Mesenchymal stem cell (in vitro differentiated cells and primary cell): ENCODE results near the gene DHX8.
A peak's percentile ranks its signal among the peaks of the same experiment; 100 is the strongest.

Source experiments
- DNase-seq: peaks from one replicate; pipeline ENCODE4 v3.0.0-alpha.2; 2013
- H2AFZ ChIP-seq: one replicate; pipeline ENCODE4 v1.6.1; 2013; ENCODE audit warnings: low read depth, mild to moderate bottlenecking, control low read depth, inconsistent platforms, low read length, moderate library complexity
- H2AK5ac ChIP-seq: 2 replicates; pipeline ENCODE4 v1.6.1; 2013; ENCODE audit warnings: low read length, moderate library complexity, mild to moderate bottlenecking, inconsistent platforms; ENCODE audit not compliant: severe bottlenecking
- H2BK120ac ChIP-seq: one replicate; pipeline ENCODE4 v1.6.1; 2013; ENCODE audit warnings: low read depth, mild to moderate bottlenecking, inconsistent platforms, low read length, moderate library complexity
- H2BK12ac ChIP-seq, 2 experiments: one replicate each; pipeline ENCODE4 v1.6.1; 2013; ENCODE audit warnings: inconsistent platforms in 2 of 2, low read length in 2 of 2, mild to moderate bottlenecking in 2 of 2, moderate library complexity in 2 of 2, control low read depth in 1 of 2
- H2BK15ac ChIP-seq: one replicate; pipeline ENCODE4 v1.6.1; 2013; ENCODE audit warnings: mild to moderate bottlenecking, low read depth, inconsistent platforms; ENCODE audit not compliant: poor library complexity, severe bottlenecking
- H2BK5ac ChIP-seq: 2 replicates; pipeline ENCODE4 v1.6.1; 2013; ENCODE audit warnings: low read depth, mild to moderate bottlenecking, low read length, control low read depth, inconsistent platforms; ENCODE audit not compliant: poor library complexity, severe bottlenecking
- H3K14ac ChIP-seq, 2 experiments: one replicate each; pipeline ENCODE4 v1.6.1; 2013; ENCODE audit warnings: inconsistent platforms in 2 of 2, low read length in 2 of 2, control low read depth in 1 of 2, mild to moderate bottlenecking in 1 of 2, moderate library complexity in 1 of 2
- H3K18ac ChIP-seq, 2 experiments: one replicate each; pipeline ENCODE4 v1.6.1; 2013; ENCODE audit warnings: inconsistent platforms in 2 of 2, low read length in 2 of 2, control low read depth in 1 of 2, low read depth in 1 of 2, mild to moderate bottlenecking in 1 of 2
- H3K23ac ChIP-seq, 2 experiments: one replicate each; pipeline ENCODE4 v1.6.1; 2013; ENCODE audit warnings: inconsistent platforms in 2 of 2, low read length in 2 of 2, mild to moderate bottlenecking in 2 of 2, moderate library complexity in 2 of 2, control low read depth in 1 of 2
- H3K27ac ChIP-seq: 2 replicates; pipeline ENCODE4 v1.5.1; 2013; ENCODE audit warnings: mild to moderate bottlenecking, moderate library complexity, low read length, control low read depth, inconsistent platforms; ENCODE audit not compliant: poor library complexity, severe bottlenecking
- H3K27me3 ChIP-seq, 2 experiments: 2 replicates each; pipeline versions ENCODE4 v1.6.1 to v1.7.0; 2013; ENCODE audit warnings: low read length in 2 of 2, mild to moderate bottlenecking in 2 of 2, moderate library complexity in 2 of 2, control low read depth in 1 of 2, inconsistent platforms in 1 of 2; ENCODE audit not compliant: control insufficient read depth in 1 of 2, insufficient read depth in 1 of 2
- H3K36me3 ChIP-seq, 2 experiments: 2 replicates each; pipeline versions ENCODE4 v1.6.1 to v1.7.0; 2013; ENCODE audit warnings: low read length in 2 of 2, control low read depth in 1 of 2, inconsistent platforms in 1 of 2, low read depth in 1 of 2, mild to moderate bottlenecking in 1 of 2; ENCODE audit not compliant: insufficient read depth in 2 of 2, control insufficient read depth in 1 of 2
- H3K4ac ChIP-seq, 2 experiments: one replicate each; pipeline ENCODE4 v1.6.1; 2013; ENCODE audit warnings: inconsistent platforms in 2 of 2, low read length in 2 of 2, mild to moderate bottlenecking in 2 of 2, moderate library complexity in 2 of 2, control low read depth in 1 of 2, low read depth in 1 of 2
- H3K4me1 ChIP-seq: 2 replicates; pipeline ENCODE4 v1.6.1; 2013; ENCODE audit warnings: low read depth, low read length, control low read depth; ENCODE audit not compliant: control insufficient read depth, insufficient read depth
- H3K4me2 ChIP-seq: 2 replicates; pipeline ENCODE4 v1.6.1; 2013; ENCODE audit warnings: low read length, mild to moderate bottlenecking, inconsistent platforms; ENCODE audit not compliant: poor library complexity, severe bottlenecking
- H3K4me3 ChIP-seq, 2 experiments: 2 replicates each; pipeline versions ENCODE4 v1.5.1 to v1.7.0; 2013; ENCODE audit warnings: low read length in 2 of 2, mild to moderate bottlenecking in 2 of 2, control low read depth in 1 of 2, low read depth in 1 of 2; ENCODE audit not compliant: insufficient read depth in 1 of 2
- H3K79me1 ChIP-seq: replicated peaks from 2 replicates; pipeline ENCODE4 v1.6.1; 2013; ENCODE audit warnings: mild to moderate bottlenecking, control low read depth, low read length, inconsistent platforms; ENCODE audit not compliant: poor library complexity, severe bottlenecking
- H3K9ac ChIP-seq: 2 replicates; pipeline ENCODE4 v1.7.0; 2013; ENCODE audit warnings: mild to moderate bottlenecking, low read length, moderate library complexity
- H3K9me3 ChIP-seq: 2 replicates; pipeline ENCODE4 v1.7.0; 2013; ENCODE audit warnings: mild to moderate bottlenecking, low read length; ENCODE audit not compliant: control insufficient read depth
- H4K8ac ChIP-seq: one replicate; pipeline ENCODE4 v1.6.1; 2013; ENCODE audit warnings: inconsistent platforms, mild to moderate bottlenecking, low read length, moderate library complexity
- H4K91ac ChIP-seq: one replicate; pipeline ENCODE4 v1.6.1; 2013; ENCODE audit warnings: mild to moderate bottlenecking, low read length, inconsistent platforms
- WGBS: methylation state at CpG from one replicate; pipeline ENCODE4 v1.1.7; 2013; ENCODE audit warnings: mixed read lengths; 5-methylcytosine and 5-hydroxymethylcytosine counted together

Gene DHX8

DNA sequence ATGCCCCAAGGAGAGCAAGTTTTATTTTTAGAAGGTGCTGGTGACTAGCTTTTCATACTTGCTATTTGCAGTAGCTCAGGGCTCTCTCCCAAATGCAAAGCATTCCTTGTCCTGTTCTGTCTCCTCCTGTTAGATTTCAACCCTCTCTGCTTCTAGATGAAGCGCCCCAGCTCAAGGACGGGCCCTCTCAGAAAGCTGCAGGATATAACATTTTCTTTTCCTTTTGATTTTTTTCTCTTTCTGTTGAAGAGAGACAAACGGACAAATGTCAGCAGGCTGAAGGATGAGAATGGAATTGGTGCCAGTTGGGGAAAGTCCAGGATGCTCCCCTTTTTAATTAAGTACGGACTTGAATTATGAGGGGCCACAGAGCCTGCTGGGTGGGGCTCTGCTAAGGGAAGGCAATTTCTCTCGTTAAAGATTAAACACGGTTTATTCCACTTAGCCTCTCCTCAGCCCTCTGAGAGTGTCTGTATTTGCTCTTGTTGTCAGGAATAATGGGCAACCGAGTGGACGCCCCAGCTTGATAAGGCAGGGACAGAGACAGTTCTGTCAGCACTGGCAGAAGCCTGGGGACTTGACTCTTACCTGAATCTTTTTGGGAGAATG, 68.6 kb downstream of the DHX8 start:
- 62% methylated on average over 7 of the region's 8 CpGs for WGBS

DNA sequence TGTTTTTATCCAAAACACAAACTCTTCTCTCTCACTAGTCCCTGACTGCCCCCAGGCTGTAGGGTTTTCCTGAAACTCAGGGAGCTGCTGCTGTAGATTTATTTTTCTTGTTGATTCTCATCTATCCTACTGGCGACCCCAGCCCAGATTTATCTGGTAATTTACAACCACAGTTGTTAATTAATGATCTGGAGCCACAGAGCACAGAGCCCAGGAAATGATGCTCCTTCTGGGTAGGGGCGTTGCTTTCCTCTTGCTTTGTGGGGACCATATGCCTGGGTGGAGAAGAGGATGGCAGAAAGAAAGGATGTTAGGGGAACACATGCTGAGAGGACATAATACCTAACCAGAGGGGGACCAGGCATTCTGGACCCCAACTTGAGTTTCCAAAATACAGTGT, 69.8 kb downstream of the DHX8 start:
- no peak for DNase-seq
- H3K36me3 ChIP-seq, result no peaks in the 10 kb centered on the region
- no peak overlapping the region for H2BK120ac ChIP-seq
- no peak overlapping the region for H3K4ac ChIP-seq
- H3K14ac ChIP-seq, result no peak overlapping the region
- no peaks in the 10 kb centered on the region for H3K79me1 ChIP-seq
- no peaks in the 10 kb centered on the region for H3K9me3 ChIP-seq
- H2BK5ac ChIP-seq, result no peak overlapping the region
- peaks cover 0 to 15% of the 10 kb centered on the region in 2 experiments for H3K27me3 ChIP-seq
- no peak overlapping the region for H4K8ac ChIP-seq
- H3K4me2 ChIP-seq, result no peak overlapping the region
- no peak overlapping the region for H3K4me3 ChIP-seq
- no peak overlapping the region for H3K9ac ChIP-seq
- H2AK5ac ChIP-seq, result no peak overlapping the region
- H4K91ac ChIP-seq, result no peak overlapping the region
- no peak overlapping the region for H3K23ac ChIP-seq
- no peak overlapping the region for H2BK15ac ChIP-seq
- peaks cover 9% of the 10 kb centered on the region for H3K4me1 ChIP-seq
- no peak overlapping the region for H3K27ac ChIP-seq
- WGBS, result 63% methylated on average over 2 of the region's 2 CpGs
- H3K18ac ChIP-seq, result no peak overlapping the region
- H2AFZ ChIP-seq, result no peak overlapping the region
- H2BK12ac ChIP-seq, result no peak overlapping the region

More for the DNA sequence above, 68.6 kb downstream of the DHX8 start:
- Histone ChIP-seq H3K4me2 (peak overlapping the region; percentile 46), H3K36me3 (no peaks in the 10 kb centered on the region), H3K18ac (no peak overlapping the region), H4K91ac (no peak overlapping the region), H2AK5ac (no peak overlapping the region), H3K14ac (no peak overlapping the region), H3K27me3 (peaks cover 0 to 15% of the 10 kb centered on the region in 2 experiments), H3K79me1 (no peaks in the 10 kb centered on the region), H3K9ac (no peak overlapping the region), H2AFZ (no peak overlapping the region), H3K4ac (no peak overlapping the region), H3K23ac (no peak overlapping the region), H3K27ac (no peak overlapping the region), H4K8ac (no peak overlapping the region), H2BK5ac (no peak overlapping the region), H3K4me1 (peaks cover 9% of the 10 kb centered on the region), H3K9me3 (no peaks in the 10 kb centered on the region), H2BK15ac (no peak overlapping the region), H2BK12ac (no peak overlapping the region), H2BK120ac (no peak overlapping the region), H3K4me3 (no peak overlapping the region)
- DNase-seq, result no peak

DNA sequence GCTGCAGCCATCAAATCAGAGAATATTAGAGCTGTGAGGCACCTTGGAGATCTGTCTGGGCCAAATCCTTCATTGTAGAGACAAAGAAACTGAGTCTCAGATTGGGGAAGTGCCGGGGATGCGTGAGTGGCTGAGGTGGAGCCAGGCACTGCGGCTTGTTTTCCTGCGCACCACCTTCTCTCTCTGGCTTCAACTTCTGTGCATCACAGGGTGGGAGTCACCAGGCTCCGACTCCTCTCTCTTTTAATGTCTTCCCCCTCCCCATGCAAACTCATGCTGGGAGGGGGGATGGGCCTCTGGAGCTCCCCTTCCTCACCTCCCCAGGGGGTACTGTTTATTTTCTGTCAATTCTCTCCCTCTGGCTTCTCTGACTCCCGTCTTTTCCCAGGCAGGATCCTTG, 71.1 kb downstream of the DHX8 start:
- no peaks in the 10 kb centered on the region for H3K36me3 ChIP-seq
- peaks cover 0 to 18% of the 10 kb centered on the region in 2 experiments for H3K27me3 ChIP-seq
- no peak overlapping the region for H2AK5ac ChIP-seq
- no peak overlapping the region for H3K23ac ChIP-seq
- no peak overlapping the region for H2BK15ac ChIP-seq
- H2BK5ac ChIP-seq, result no peak overlapping the region
- no peak overlapping the region for H3K27ac ChIP-seq
- no peak overlapping the region for H3K4me3 ChIP-seq
- no peak overlapping the region for H3K4ac ChIP-seq
- H3K4me1 ChIP-seq, result peaks cover 9% of the 10 kb centered on the region
- 58% methylated on average over 5 of the region's 6 CpGs for WGBS
- H2BK12ac ChIP-seq, result no peak overlapping the region
- no peak overlapping the region for H4K8ac ChIP-seq
- peak overlapping the region; percentile 3 for H3K4me2 ChIP-seq
- H3K9ac ChIP-seq, result no peak overlapping the region
- no peak overlapping the region for H3K14ac ChIP-seq
- H4K91ac ChIP-seq, result no peak overlapping the region
- H2AFZ ChIP-seq, result peak overlapping the region; percentile 70
- H2BK120ac ChIP-seq, result no peak overlapping the region
- H3K79me1 ChIP-seq, result no peaks in the 10 kb centered on the region
- DNase-seq, result no peak
- H3K9me3 ChIP-seq, result no peaks in the 10 kb centered on the region
- H3K18ac ChIP-seq, result peak overlapping the region in 1 of 2 experiments; percentile 87

DNA sequence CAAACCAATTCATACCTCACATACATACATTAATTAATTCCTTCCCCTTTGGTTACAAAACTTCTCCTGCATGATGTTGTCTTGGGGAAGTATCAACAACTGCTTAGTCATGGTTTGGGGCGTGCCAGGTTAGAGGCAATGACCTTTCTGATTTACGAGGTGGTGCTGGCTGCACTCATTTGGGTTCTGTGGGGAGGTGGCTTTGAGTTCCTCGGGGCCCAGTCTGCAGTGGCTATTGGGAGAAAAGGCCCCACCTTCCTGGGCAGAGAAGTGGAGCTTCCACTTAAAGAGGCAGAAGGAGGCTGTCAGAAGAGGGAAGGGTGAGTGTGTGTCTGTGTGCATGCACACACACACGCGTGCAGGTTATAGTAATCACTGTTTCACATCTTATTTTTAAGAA, 72.5 kb downstream of the DHX8 start:
- no peaks in the 10 kb centered on the region for H3K79me1 ChIP-seq
- H2BK15ac ChIP-seq, result no peak overlapping the region
- 41% methylated on average over 5 of the region's 5 CpGs for WGBS
- H4K8ac ChIP-seq, result peak overlapping the region; percentile 63
- peaks cover 8 to 28% of the 10 kb centered on the region in 2 experiments for H3K27me3 ChIP-seq
- DNase-seq, result peak; percentile 76
- peak overlapping the region in 1 of 2 experiments; percentile 39 for H2BK12ac ChIP-seq
- peak overlapping the region; percentile 47 for H3K9ac ChIP-seq
- no peak overlapping the region for H3K4ac ChIP-seq
- no peak overlapping the region for H4K91ac ChIP-seq
- H3K27ac ChIP-seq, result no peak overlapping the region
- no peak overlapping the region for H3K4me2 ChIP-seq
- H2BK120ac ChIP-seq, result no peak overlapping the region
- no peak overlapping the region for H2BK5ac ChIP-seq
- H3K9me3 ChIP-seq, result no peaks in the 10 kb centered on the region
- H3K23ac ChIP-seq, result no peak overlapping the region
- H3K4me1 ChIP-seq, result peaks cover 9% of the 10 kb centered on the region
- no peak overlapping the region for H3K14ac ChIP-seq
- no peak overlapping the region for H2AK5ac ChIP-seq
- peak overlapping the region in 1 of 2 experiments; percentile 73 for H3K18ac ChIP-seq
- no peak overlapping the region for H3K4me3 ChIP-seq
- no peaks in the 10 kb centered on the region for H3K36me3 ChIP-seq
- no peak overlapping the region for H2AFZ ChIP-seq
